DMS153 treated with DMSO at 0.1 percent for 48 hours (cell line): Measurements from ENCODE around the gene DOK5.

Source experiments
- DNase-seq: peaks from one replicate; lab custom pipeline; 2025; ENCODE audit not compliant: unreplicated experiment; lab: John Stamatoyannopoulos, UW

The DOK5 gene

GRCh38 chr20:54645445-54646155 is 170.2 kb downstream of the DOK5 start:
- no peak for DNase-seq

- DNase-seq = no peak
These were observed 170.7 kb downstream of the DOK5 start for GRCh38 chr20:54646156-54646517.

- DNase-seq = no peak
These were observed 173.2 kb downstream of the DOK5 start for GRCh38 chr20:54648421-54649142.

GRCh38 chr20:54649511-54649962 is 174.1 kb downstream of the DOK5 start:
- peak; percentile 35 for DNase-seq

GRCh38 chr20:54650052-54650719 is 174.8 kb downstream of the DOK5 start:
- DNase-seq = no peak

- DNase-seq = no peak
These were observed 175.9 kb downstream of the DOK5 start for GRCh38 chr20:54651252-54651651.

GRCh38 chr20:54654450-54654849 is 179.1 kb downstream of the DOK5 start:
- DNase-seq = no peak

- no peak for DNase-seq
These were observed 182.0 kb downstream of the DOK5 start for GRCh38 chr20:54657268-54657826.

- DNase-seq = no peak
These were observed 183.1 kb downstream of the DOK5 start for GRCh38 chr20:54658525-54658924.

GRCh38 chr20:54661265-54661664 is 185.9 kb downstream of the DOK5 start:
- DNase-seq = no peak

GRCh38 chr20:54661880-54662465 is 186.6 kb downstream of the DOK5 start:
- DNase-seq = no peak

GRCh38 chr20:54665812-54666211 is 190.4 kb downstream of the DOK5 start:
- DNase-seq = no peak

GRCh38 chr20:54668271-54669039 is 193.1 kb downstream of the DOK5 start:
- DNase-seq = peak; percentile 2

GRCh38 chr20:54669040-54669363 is 193.6 kb downstream of the DOK5 start:
- DNase-seq = no peak

GRCh38 chr20:54678253-54678652 is 202.9 kb downstream of the DOK5 start:
- no peak for DNase-seq

GRCh38 chr20:54680439-54680838 is 205.0 kb downstream of the DOK5 start:
- no peak for DNase-seq

- DNase-seq = peak; percentile 5
These were observed 205.7 kb downstream of the DOK5 start for GRCh38 chr20:54680872-54681619.

GRCh38 chr20:54681869-54682268 is 206.5 kb downstream of the DOK5 start:
- no peak for DNase-seq

- no peak for DNase-seq
These were observed 213.1 kb downstream of the DOK5 start for GRCh38 chr20:54688476-54688875.

GRCh38 chr20:54690323-54690722 is 214.9 kb downstream of the DOK5 start:
- no peak for DNase-seq
